ENCODE measurements around the gene MRPS9.

Gene MRPS9

GRCh38 chr2:105056245-105056644 lies 18.4 kb downstream of the MRPS9 start:
- H3K9me3 ChIP-seq (ENCODE audit: insufficient read depth, low read depth, low read length): peaks cover 4% of the 10 kb centered on the region; the same call in 1 of the 2 replicates
- H3K36me3 ChIP-seq (ENCODE audit: insufficient read depth, low read length): peaks cover 15% of the 10 kb centered on the region
- no peak overlapping the region for H3K9ac ChIP-seq (ENCODE audit: low read depth, low read length)
- H3K4me1 ChIP-seq (ENCODE audit: insufficient read depth, low read length): no peaks in the 10 kb centered on the region
- no peak overlapping the region for H3K27ac ChIP-seq (ENCODE audit: low read depth, low read length)
- H3K4me3 ChIP-seq (ENCODE audit: low read length): no peak overlapping the region
- 92% methylated on average over 3 of the region's 3 CpGs for WGBS
- H3K27me3 ChIP-seq (ENCODE audit: insufficient read depth, low read length): no peaks in the 10 kb centered on the region

DNA sequence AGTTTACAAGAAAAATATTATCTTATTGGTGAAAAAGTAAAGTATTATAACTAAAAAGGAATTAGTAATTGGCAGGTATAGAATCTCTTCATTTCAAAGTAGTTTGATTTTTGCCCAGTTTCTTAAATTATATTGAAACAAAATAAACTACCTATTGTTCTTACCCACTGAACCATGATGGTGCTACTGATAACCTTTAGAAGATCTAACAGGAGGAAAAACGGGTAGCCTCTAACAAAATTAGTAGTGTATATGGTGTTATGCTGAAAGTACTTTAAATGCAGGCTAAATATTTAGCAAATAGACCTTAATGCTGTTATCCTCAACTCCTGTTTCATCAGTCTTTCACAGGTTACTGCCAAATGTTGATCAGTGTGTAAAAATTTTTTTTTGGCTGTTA lies 19.1 kb downstream of the MRPS9 start:
- 89% methylated on average over 1 of the region's 1 CpG for WGBS
- no peak overlapping the region for H3K4me3 ChIP-seq (ENCODE audit: low read length)
- no peaks in the 10 kb centered on the region for H3K27me3 ChIP-seq (ENCODE audit: insufficient read depth, low read length)
- H3K4me1 ChIP-seq (ENCODE audit: insufficient read depth, low read length): no peaks in the 10 kb centered on the region
- peaks cover 8% of the 10 kb centered on the region for H3K36me3 ChIP-seq (ENCODE audit: insufficient read depth, low read length)
- H3K9me3 ChIP-seq (ENCODE audit: insufficient read depth, low read depth, low read length): no peaks in the 10 kb centered on the region
- no peak overlapping the region for H3K9ac ChIP-seq (ENCODE audit: low read depth, low read length)
- no peak overlapping the region for H3K27ac ChIP-seq (ENCODE audit: low read depth, low read length)

DNA sequence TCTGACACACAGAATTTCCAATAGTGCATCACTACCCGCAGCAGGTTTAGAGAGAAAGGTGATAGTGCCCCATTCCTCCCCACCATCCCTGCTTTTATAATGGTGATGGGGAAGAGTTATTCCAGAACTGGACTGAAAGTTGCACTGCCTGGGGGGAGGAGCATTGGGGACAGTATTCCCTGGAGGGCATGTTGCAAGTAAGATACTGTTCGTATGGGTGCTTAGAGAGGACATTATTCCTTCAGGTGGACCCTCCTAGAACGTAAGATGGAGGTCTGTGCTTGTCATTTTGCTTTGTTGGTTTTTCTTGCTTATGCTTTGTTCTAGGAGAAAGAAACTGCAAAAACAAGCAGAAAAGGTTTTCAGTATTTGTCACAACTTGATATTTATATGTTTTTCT lies 23.7 kb downstream of the MRPS9 start:
- WGBS: 92% methylated on average over 2 of the region's 3 CpGs

DNA sequence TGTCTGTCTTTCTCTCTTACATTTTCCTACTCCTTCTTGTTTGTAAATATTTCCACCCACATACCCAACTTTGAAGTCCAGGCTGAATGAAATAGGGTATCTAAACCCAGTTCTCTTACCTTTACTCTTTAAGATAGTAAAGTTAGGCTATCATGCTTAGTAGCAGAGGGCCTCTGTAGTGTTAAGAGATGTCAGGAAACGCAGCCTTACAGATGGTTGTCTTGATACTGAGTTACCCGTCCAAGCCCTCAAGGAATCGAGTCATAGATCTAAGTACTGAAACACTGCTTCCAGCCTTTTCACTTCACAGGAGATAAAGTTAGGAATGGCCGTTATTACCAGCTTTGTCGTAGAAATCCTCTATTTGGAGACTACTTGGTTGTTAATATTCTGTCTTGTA lies 24.3 kb downstream of the MRPS9 start:
- WGBS: 98% methylated on average over 4 of the region's 5 CpGs

More for the DNA sequence above, 23.7 kb downstream of the MRPS9 start:
- H3K4me1 ChIP-seq (ENCODE audit: insufficient read depth, low read length): peaks cover 22% of the 10 kb centered on the region
- H3K27ac ChIP-seq (ENCODE audit: low read depth, low read length): no peak overlapping the region
- H3K9ac ChIP-seq (ENCODE audit: low read depth, low read length): no peak overlapping the region
- no peak overlapping the region for H3K4me3 ChIP-seq (ENCODE audit: low read length)
- no peaks in the 10 kb centered on the region for H3K9me3 ChIP-seq (ENCODE audit: insufficient read depth, low read depth, low read length)
- H3K27me3 ChIP-seq (ENCODE audit: insufficient read depth, low read length): no peaks in the 10 kb centered on the region
- H3K36me3 ChIP-seq (ENCODE audit: insufficient read depth, low read length): no peaks in the 10 kb centered on the region

DNA sequence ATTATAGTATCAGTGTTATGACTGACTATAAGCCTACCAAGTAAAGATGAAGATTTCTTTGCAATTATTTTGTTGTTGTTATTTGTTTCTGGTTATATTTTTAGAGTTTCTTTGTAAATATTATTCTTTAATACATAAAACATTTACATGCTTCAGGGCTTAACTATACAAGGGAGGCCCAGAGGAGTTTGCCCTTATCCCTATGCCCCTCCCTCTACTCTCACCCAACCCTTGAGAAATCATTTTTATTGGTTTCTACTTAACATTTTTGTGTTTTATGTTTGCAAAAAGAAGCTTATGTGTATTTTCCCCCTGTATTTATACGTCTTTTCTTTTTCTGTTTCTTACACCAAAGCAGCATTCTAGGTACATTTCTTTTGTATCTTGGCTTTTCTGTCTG lies 30.5 kb downstream of the MRPS9 start:
- H3K4me1 ChIP-seq (ENCODE audit: insufficient read depth, low read length): peaks cover 44% of the 10 kb centered on the region
- no peak overlapping the region for H3K27ac ChIP-seq (ENCODE audit: low read depth, low read length)
- H3K36me3 ChIP-seq (ENCODE audit: insufficient read depth, low read length): 0 out of 2 replicates have a peak, but pooled peaks cover 10% of the 10 kb centered on the region
- H3K9me3 ChIP-seq (ENCODE audit: insufficient read depth, low read depth, low read length): no peaks in the 10 kb centered on the region
- WGBS: 100% methylated on average over 1 of the region's 1 CpG
- no peak overlapping the region for H3K9ac ChIP-seq (ENCODE audit: low read depth, low read length)
- H3K4me3 ChIP-seq (ENCODE audit: low read length): no peak overlapping the region
- H3K27me3 ChIP-seq (ENCODE audit: insufficient read depth, low read length): no peaks in the 10 kb centered on the region

More for the DNA sequence above, 24.3 kb downstream of the MRPS9 start:
- Histone ChIP-seq H3K36me3 (ENCODE audit: insufficient read depth, low read length) (no peaks in the 10 kb centered on the region), H3K4me3 (ENCODE audit: low read length) (no peak overlapping the region), H3K4me1 (ENCODE audit: insufficient read depth, low read length) (peaks cover 23% of the 10 kb centered on the region), H3K9ac (ENCODE audit: low read depth, low read length) (no peak overlapping the region), H3K27me3 (ENCODE audit: insufficient read depth, low read length) (no peaks in the 10 kb centered on the region), H3K27ac (ENCODE audit: low read depth, low read length) (no peak overlapping the region), H3K9me3 (ENCODE audit: insufficient read depth, low read depth, low read length) (no peaks in the 10 kb centered on the region)

DNA sequence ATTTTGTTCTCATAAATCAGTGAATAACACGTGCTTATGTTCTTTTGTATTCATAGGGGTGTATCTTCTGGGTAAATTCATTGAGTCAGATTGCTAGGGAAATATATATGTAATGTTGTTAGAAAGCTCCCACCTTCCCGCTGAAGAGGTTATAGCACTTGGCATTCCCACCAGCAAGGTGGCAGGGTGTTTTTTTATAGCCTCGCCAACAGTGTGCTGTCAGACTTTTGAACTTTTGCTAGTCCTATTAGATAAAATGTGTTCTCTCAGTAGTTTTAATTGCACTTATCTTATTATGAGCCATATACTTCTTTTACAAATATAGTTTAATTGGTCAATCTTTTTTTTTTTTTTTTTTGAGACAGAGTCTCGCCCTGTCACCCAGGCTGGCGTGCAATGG lies 31.0 kb downstream of the MRPS9 start:
- Histone ChIP-seq H3K9me3 (ENCODE audit: insufficient read depth, low read depth, low read length) (no peaks in the 10 kb centered on the region), H3K4me3 (ENCODE audit: low read length) (no peak overlapping the region), H3K27me3 (ENCODE audit: insufficient read depth, low read length) (no peaks in the 10 kb centered on the region), H3K9ac (ENCODE audit: low read depth, low read length) (no peak overlapping the region), H3K4me1 (ENCODE audit: insufficient read depth, low read length) (peaks cover 49% of the 10 kb centered on the region), H3K27ac (ENCODE audit: low read depth, low read length) (no peak overlapping the region), H3K36me3 (ENCODE audit: insufficient read depth, low read length) (0 out of 2 replicates have a peak, but pooled peaks cover 10% of the 10 kb centered on the region)
- 96% methylated on average over 5 of the region's 5 CpGs for WGBS

DNA sequence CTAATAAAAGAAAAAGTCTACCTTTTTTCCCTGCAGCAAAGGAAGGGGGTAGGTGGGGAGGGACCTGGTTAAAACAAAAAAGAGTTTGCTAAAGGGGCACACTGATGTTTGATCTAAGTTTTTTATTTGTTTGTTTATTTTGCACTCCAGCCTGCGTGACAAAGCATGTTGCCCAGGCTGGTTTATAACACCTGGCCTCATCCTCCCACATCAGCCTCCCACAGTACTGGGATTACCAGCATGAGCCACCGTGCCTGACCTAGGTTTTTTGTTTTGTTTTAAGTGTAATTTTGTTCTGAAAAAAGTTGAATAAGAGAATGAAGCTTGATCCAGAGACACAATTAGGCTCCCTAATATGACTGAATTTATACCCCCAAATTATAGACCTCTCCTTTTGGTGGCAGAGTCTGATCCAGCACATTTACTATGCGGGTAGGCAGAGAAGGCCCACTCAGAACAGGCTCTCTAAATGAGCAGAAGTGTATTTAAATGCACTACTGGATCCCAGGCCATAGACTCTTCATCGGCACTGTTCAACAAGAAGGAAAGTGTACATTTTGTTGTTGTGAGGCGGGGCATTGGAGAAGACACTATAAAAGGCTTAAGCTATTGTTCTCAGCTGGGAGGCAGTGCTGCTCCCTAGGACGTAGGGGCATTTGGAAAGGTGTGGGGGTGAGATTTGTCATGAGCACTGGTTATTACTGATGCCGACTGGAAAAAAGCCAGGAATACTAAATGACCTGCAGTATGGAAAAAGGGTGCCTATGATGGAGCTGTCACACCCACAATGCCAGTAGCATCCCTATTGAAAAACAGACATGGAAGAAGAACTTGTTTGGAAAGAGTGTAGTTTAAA lies 32.4 kb downstream of the MRPS9 start:
- H3K36me3 ChIP-seq (ENCODE audit: insufficient read depth, low read length): 0 out of 2 replicates have a peak, but pooled peaks cover 10% of the 10 kb centered on the region
- no peak overlapping the region for H3K27ac ChIP-seq (ENCODE audit: low read depth, low read length)
- no peak overlapping the region for H3K4me3 ChIP-seq (ENCODE audit: low read length)
- H3K27me3 ChIP-seq (ENCODE audit: insufficient read depth, low read length): no peaks in the 10 kb centered on the region
- H3K4me1 ChIP-seq (ENCODE audit: insufficient read depth, low read length): peaks cover 47% of the 10 kb centered on the region
- 88% methylated on average over 7 of the region's 7 CpGs for WGBS
- H3K9me3 ChIP-seq (ENCODE audit: insufficient read depth, low read depth, low read length): no peaks in the 10 kb centered on the region
- no peak overlapping the region for H3K9ac ChIP-seq (ENCODE audit: low read depth, low read length)

DNA sequence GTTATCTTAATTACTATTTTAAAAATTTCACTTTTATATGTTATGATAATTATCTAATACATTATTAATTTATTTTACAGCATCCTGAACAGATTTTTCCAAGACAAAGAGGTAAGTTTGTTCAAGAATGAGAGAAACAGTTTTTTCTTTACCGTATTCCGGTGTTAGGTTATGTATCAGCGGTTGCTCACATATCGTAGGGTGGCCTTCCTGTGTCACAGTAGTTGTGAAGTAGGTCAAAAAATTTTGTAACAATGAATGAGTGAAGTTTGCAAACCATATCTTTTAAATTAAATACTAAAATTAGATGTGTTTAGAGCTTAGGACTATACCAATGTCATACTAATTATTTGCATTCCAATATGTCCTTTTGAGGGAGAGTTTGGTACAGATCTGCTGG lies 33.5 kb downstream of the MRPS9 start:
- Histone ChIP-seq H3K4me1 (ENCODE audit: insufficient read depth, low read length) (peaks cover 35% of the 10 kb centered on the region), H3K36me3 (ENCODE audit: insufficient read depth, low read length) (peaks cover 14% of the 10 kb centered on the region; the same call in 1 of the 2 replicates), H3K27me3 (ENCODE audit: insufficient read depth, low read length) (no peaks in the 10 kb centered on the region), H3K27ac (ENCODE audit: low read depth, low read length) (no peak overlapping the region), H3K9me3 (ENCODE audit: insufficient read depth, low read depth, low read length) (no peaks in the 10 kb centered on the region), H3K4me3 (ENCODE audit: low read length) (no peak overlapping the region), H3K9ac (ENCODE audit: low read depth, low read length) (no peak overlapping the region)
- 94% methylated on average over 4 of the region's 4 CpGs for WGBS

- WGBS: 95% methylated on average over 2 of the region's 2 CpGs
- H3K36me3 ChIP-seq (ENCODE audit: insufficient read depth, low read length): peaks cover 14% of the 10 kb centered on the region; the same call in 1 of the 2 replicates
Measured at GRCh38 chr2:105072039-105072438, 34.2 kb downstream of the MRPS9 start.

DNA sequence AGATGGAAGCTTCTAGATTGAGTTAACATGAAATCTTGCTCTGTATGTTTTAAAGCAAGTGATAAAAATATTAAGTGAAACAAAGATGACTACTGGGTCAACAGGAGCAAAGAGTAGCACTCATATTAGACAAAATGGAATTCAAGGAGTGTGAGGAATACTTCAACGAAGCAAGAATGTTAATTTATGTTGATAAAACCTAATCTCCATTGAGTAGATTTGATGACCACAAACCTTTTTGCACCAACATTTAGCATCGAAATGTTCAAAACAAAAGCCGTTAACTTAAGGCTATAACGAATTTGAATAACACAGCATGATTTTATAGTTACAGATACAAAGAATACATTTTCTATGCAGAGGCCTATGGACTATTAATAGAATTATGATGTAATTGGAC lies 35.7 kb downstream of the MRPS9 start:
- H3K9me3 ChIP-seq (ENCODE audit: insufficient read depth, low read depth, low read length): no peaks in the 10 kb centered on the region
- WGBS: 75% methylated on average over 4 of the region's 4 CpGs
- H3K36me3 ChIP-seq (ENCODE audit: insufficient read depth, low read length): peaks cover 14% of the 10 kb centered on the region; the same call in 1 of the 2 replicates
- no peak overlapping the region for H3K27ac ChIP-seq (ENCODE audit: low read depth, low read length)
- H3K27me3 ChIP-seq (ENCODE audit: insufficient read depth, low read length): no peaks in the 10 kb centered on the region
- H3K4me3 ChIP-seq (ENCODE audit: low read length): no peak overlapping the region
- no peak overlapping the region for H3K9ac ChIP-seq (ENCODE audit: low read depth, low read length)
- H3K4me1 ChIP-seq (ENCODE audit: insufficient read depth, low read length): peaks cover 41% of the 10 kb centered on the region

More at GRCh38 chr2:105072039-105072438, 34.2 kb downstream of the MRPS9 start:
- no peak overlapping the region for H3K9ac ChIP-seq (ENCODE audit: low read depth, low read length)
- no peak overlapping the region for H3K4me3 ChIP-seq (ENCODE audit: low read length)
- no peaks in the 10 kb centered on the region for H3K27me3 ChIP-seq (ENCODE audit: insufficient read depth, low read length)
- H3K9me3 ChIP-seq (ENCODE audit: insufficient read depth, low read depth, low read length): no peaks in the 10 kb centered on the region
- no peak overlapping the region for H3K27ac ChIP-seq (ENCODE audit: low read depth, low read length)
- H3K4me1 ChIP-seq (ENCODE audit: insufficient read depth, low read length): peaks cover 32% of the 10 kb centered on the region

GRCh38 chr2:105076121-105076520 lies 38.3 kb downstream of the MRPS9 start:
- Histone ChIP-seq H3K9ac (ENCODE audit: low read depth, low read length) (no peak overlapping the region), H3K4me1 (ENCODE audit: insufficient read depth, low read length) (peaks cover 59% of the 10 kb centered on the region), H3K27ac (ENCODE audit: low read depth, low read length) (no peak overlapping the region), H3K4me3 (ENCODE audit: low read length) (no peak overlapping the region), H3K9me3 (ENCODE audit: insufficient read depth, low read depth, low read length) (no peaks in the 10 kb centered on the region), H3K27me3 (ENCODE audit: insufficient read depth, low read length) (no peaks in the 10 kb centered on the region), H3K36me3 (ENCODE audit: insufficient read depth, low read length) (peaks cover 14% of the 10 kb centered on the region; the same call in 1 of the 2 replicates)
- 100% methylated on average over 3 of the region's 3 CpGs for WGBS
